CD4-positive, alpha-beta T cell (primary cell): ENCODE measurements around the gene PPP1R1A. TPM values are rescaled to one million over a fixed set of nuclear protein-coding genes. Genes with fewer than 3 reads are reported as not detected.

Experiments
- ATAC-seq: fragments of 200-7000 bp; cut with Tn5 transposase; one replicate; pipeline ENCODE4 v1.10.0; 2022; ENCODE audit warnings: mild to moderate bottlenecking; ENCODE audit not compliant: poor library complexity
- CTCF ChIA-PET: fragments of 350-600 bp; sonication (Branson Sonifier 250); formaldehyde crosslinking; loops from one replicate; lab custom pipeline; 2021; ENCODE audit warnings: antibody characterized with exemption, inconsistent platforms; lab: Charles Lee
- POLR2A ChIA-PET: fragments of 350-600 bp; sonication (Branson Sonifier 250); formaldehyde crosslinking; loops from one replicate; lab custom pipeline; 2021; ENCODE audit warnings: antibody characterized with exemption, inconsistent platforms; lab: Charles Lee
- DNase-seq, 14 experiments: peaks; one replicate each; pipeline ENCODE4 v3.0.0-alpha.2; 2013 to 2020; ENCODE audit warnings: mixed read lengths in 2 of 14
- H3K27ac ChIP-seq, 2 donors: one replicate each; pipeline versions ENCODE4 v1.5.1 to v1.7.0; 2013; ENCODE audit warnings: low read length in 2 of 2, low read depth in 1 of 2, mild to moderate bottlenecking in 1 of 2
- H3K27me3 ChIP-seq, 2 experiments: 1 replicate in 1 of 2; 2 replicates in 1 of 2; pipeline versions ENCODE4 v1.6.1 to v1.7.0; 2013; ENCODE audit warnings: low read length in 2 of 2, control low read depth in 1 of 2, mild to moderate bottlenecking in 1 of 2, moderate library complexity in 1 of 2; ENCODE audit not compliant: insufficient read depth in 2 of 2, control insufficient read depth in 1 of 2
- H3K36me3 ChIP-seq: one replicate; pipeline ENCODE4 v1.6.1; 2013; ENCODE audit warnings: low read length, control low read depth; ENCODE audit not compliant: insufficient read depth
- H3K4me1 ChIP-seq: one replicate; pipeline ENCODE4 v1.6.1; 2013; ENCODE audit warnings: low read length, control low read depth; ENCODE audit not compliant: insufficient read depth
- H3K4me3 ChIP-seq: one replicate; pipeline ENCODE4 v1.5.1; 2013; ENCODE audit warnings: mild to moderate bottlenecking, low read length, moderate library complexity
- H3K9me3 ChIP-seq, 2 experiments: 1 replicate in 1 of 2; 2 replicates in 1 of 2; pipeline versions ENCODE4 v1.6.1 to v1.7.0; 2013; ENCODE audit warnings: low read length in 2 of 2, mild to moderate bottlenecking in 2 of 2, control low read depth in 1 of 2, moderate library complexity in 1 of 2; ENCODE audit not compliant: control insufficient read depth in 1 of 2, insufficient read depth in 1 of 2
- H3K27ac Mint-ChIP-seq: one replicate; pipeline ENCODE4 v1.8.0; 2020; ENCODE audit warnings: mixed read lengths
- H3K27me3 Mint-ChIP-seq: one replicate; pipeline ENCODE4 v1.8.0; 2021; ENCODE audit warnings: mixed read lengths
- H3K36me3 Mint-ChIP-seq: one replicate; pipeline ENCODE4 v1.8.0; 2021; ENCODE audit warnings: low read depth, mixed read lengths
- H3K4me1 Mint-ChIP-seq: one replicate; pipeline ENCODE4 v1.8.0; 2021; ENCODE audit warnings: low read depth, mixed read lengths
- H3K4me3 Mint-ChIP-seq: one replicate; pipeline ENCODE4 v1.8.0; 2020; ENCODE audit warnings: mild to moderate bottlenecking, mixed read lengths
- H3K9me3 Mint-ChIP-seq: one replicate; pipeline ENCODE4 v1.8.0; 2020; ENCODE audit warnings: mixed read lengths
- CTCF ChIP-seq: fragments of 200-600 bp; IDR thresholded peaks from one replicate; pipeline ENCODE4 v1.8.0; 2022; ENCODE audit warnings: antibody characterized with exemption, mild to moderate bottlenecking
- intact Hi-C, 2 experiments: fragments of 100-400 bp; cut with DNase I in 1 of 2; cut with micrococcal nuclease in 1 of 2; formaldehyde crosslinking; loops; one replicate each; pipeline versions ENCODE4 v1.15.1 to v1.9.0; 2023 to 2025; cut with DNase I, micrococcal nuclease
- total RNA-seq, 174 experiments: library from RNA in 2 of 174; stranded (reverse) in 2 of 174; gene quantifications; one replicate each; pipeline ENCODE4 v1.2.3 and lab custom pipeline; 2021 to 2026

PPP1R1A gene
- total RNA-seq, 2 experiments from 2014 or later, result not detected

GRCh38 chr12:54592316-54592715, 3.9 kb upstream of the PPP1R1A start:
- H3K9me3 ChIP-seq, result peaks cover 0 to 6% of the 10 kb centered on the region in 2 experiments
- H3K27ac Mint-ChIP-seq, result no peak overlapping the region
- intact Hi-C loops, result loop anchor here in 1 of 2 experiments (10.0 kb wide), 1 partner anchor 402 kb away; no protein-coding TSS in a partner anchor
- peaks cover 16% of the 10 kb centered on the region for H3K4me1 ChIP-seq
- CTCF ChIA-PET, result no interaction called here
- no peak overlapping the region for H3K4me3 ChIP-seq
- no peak for TF ChIP-seq CTCF
- DNase-seq (no peak), ATAC-seq (no peak)
- no peak overlapping the region for H3K27ac ChIP-seq
- peaks cover 10% of the 10 kb centered on the region for H3K4me1 Mint-ChIP-seq
- H3K36me3 ChIP-seq, result no peaks in the 10 kb centered on the region
- no peaks in the 10 kb centered on the region for H3K36me3 Mint-ChIP-seq
- peaks cover 23 to 25% of the 10 kb centered on the region in 2 experiments for H3K27me3 ChIP-seq
- no peak overlapping the region for H3K4me3 Mint-ChIP-seq
- no peaks in the 10 kb centered on the region for H3K9me3 Mint-ChIP-seq
- POLR2A ChIA-PET, result no interaction called here
- H3K27me3 Mint-ChIP-seq, result peaks cover 43% of the 10 kb centered on the region

GRCh38 chr12:54590978-54591591, 2.6 kb upstream of the PPP1R1A start:
- TF ChIP-seq CTCF, result no peak
- DNase-seq (no peak), ATAC-seq (no peak)
- no peak overlapping the region for H3K27ac Mint-ChIP-seq
- peaks cover 30 to 37% of the 10 kb centered on the region in 2 experiments for H3K27me3 ChIP-seq
- H3K4me1 Mint-ChIP-seq, result peaks cover 10% of the 10 kb centered on the region
- H3K27ac ChIP-seq, result no peak overlapping the region
- no peaks in the 10 kb centered on the region for H3K36me3 Mint-ChIP-seq
- no peak overlapping the region for H3K4me3 ChIP-seq
- H3K4me3 Mint-ChIP-seq, result no peak overlapping the region
- H3K36me3 ChIP-seq, result no peaks in the 10 kb centered on the region
- H3K9me3 ChIP-seq, result peaks cover 0 to 6% of the 10 kb centered on the region in 2 experiments
- H3K4me1 ChIP-seq, result peaks cover 11% of the 10 kb centered on the region
- POLR2A ChIA-PET, result no interaction called here
- intact Hi-C loops, result loop anchor here in 1 of 2 experiments (10.0 kb wide), 1 partner anchor 404 kb away; no protein-coding TSS in a partner anchor
- peaks cover 54% of the 10 kb centered on the region for H3K27me3 Mint-ChIP-seq
- CTCF ChIA-PET, result interaction anchor here (1.0 kb wide), 1 partner anchor 11 kb away, joined by 3 read pairs; no protein-coding TSS in a partner anchor
- no peaks in the 10 kb centered on the region for H3K9me3 Mint-ChIP-seq

- Histone ChIP-seq H3K36me3 (no peaks in the 10 kb centered on the region), H3K4me1 (peaks cover 11% of the 10 kb centered on the region), H3K4me3 (no peak overlapping the region), H3K27ac (no peak overlapping the region), H3K9me3 (peaks cover 0 to 6% of the 10 kb centered on the region in 2 experiments), H3K27me3 (peaks cover 33 to 48% of the 10 kb centered on the region in 2 experiments)
- Mint-ChIP-seq H3K9me3 (no peaks in the 10 kb centered on the region), H3K27me3 (peaks cover 65% of the 10 kb centered on the region), H3K36me3 (no peaks in the 10 kb centered on the region), H3K27ac (no peak overlapping the region), H3K4me3 (peak overlapping the region; percentile 30), H3K4me1 (peaks cover 10% of the 10 kb centered on the region)
- ChIA-PET POLR2A (no interaction called here), CTCF (no interaction called here)
- intact Hi-C loops, result loop anchor here in 1 of 2 experiments (10.0 kb wide), 1 partner anchor 405 kb away; no protein-coding TSS in a partner anchor
- DNase-seq, result no peak
- no peak for TF ChIP-seq CTCF
- no peak for ATAC-seq
Observed at GRCh38 chr12:54589964-54590363, 1.5 kb upstream of the PPP1R1A start.
